GM12878 (cell line): ENCODE results near the gene IMMP2L. TPM values are rescaled to one million over a fixed set of nuclear protein-coding genes. Genes with fewer than 3 reads are reported as not detected.

Source experiments
- ATAC-seq: fragments of 200-7000 bp; cut with Tn5 transposase; 3 replicates; pipeline ENCODE4 v1.9.1; 2020; ENCODE audit warnings: mild to moderate bottlenecking, moderate library complexity
- BruUV-seq: library from RNA; stranded (reverse); fragments of 400-500 nt; replicated peaks from 2 replicates; lab custom pipeline; 2021; lab: Mats Ljungman, UMichigan
- CTCF ChIA-PET: fragments of 300-600 bp; sonication (Branson Sonifier 250); formaldehyde crosslinking; extraction: SDS; loops from one replicate; lab custom pipeline; 2021; ENCODE audit warnings: inconsistent platforms; lab: Yijun Ruan, JAX
- POLR2A ChIA-PET: fragments of 350-600 bp; formaldehyde crosslinking; extraction: SDS; loops from one replicate; lab custom pipeline; 2021; ENCODE audit warnings: inconsistent platforms; lab: Charles Lee
- RAD21 ChIA-PET: fragments of 300-600 bp; sonication (Branson Sonifier 250); formaldehyde crosslinking; loops from one replicate; lab custom pipeline; 2023; ENCODE audit warnings: antibody characterized with exemption; ENCODE audit not compliant: unreplicated experiment; lab: Charles Lee
- SMC1A ChIA-PET: fragments of 300-600 bp; sonication (Branson Sonifier 250); formaldehyde crosslinking; loops from one replicate; lab custom pipeline; 2023; ENCODE audit not compliant: unreplicated experiment, uncharacterized antibody; lab: Charles Lee
- DNase-seq: peaks from one replicate; pipeline ENCODE4 v3.0.0-alpha.2; 2011; ENCODE audit warnings: low read depth, low spot score
- FAIRE-seq: peaks from 3 replicates; lab custom pipeline; 2011; peaks lifted over from hg19 to GRCh38; lab: Jason Lieb, UNC
- H2AFZ ChIP-seq: 2 replicates; pipeline ENCODE4 v1.6.0; 2011; ENCODE audit warnings: low read depth, low read length, control low read depth; ENCODE audit not compliant: control insufficient read depth
- H3K27ac ChIP-seq: 2 replicates; pipeline ENCODE4 v1.5.1; 2011; ENCODE audit warnings: control low read depth; ENCODE audit not compliant: control insufficient read depth, insufficient read depth
- H3K27me3 ChIP-seq, 2 experiments: replicated peaks in 1 of 2; 2 replicates each; pipeline versions ENCODE4 v1.6.0 to v1.6.1; 2011; ENCODE audit warnings: low read length in 1 of 2; ENCODE audit not compliant: control insufficient read depth in 2 of 2, insufficient read depth in 2 of 2
- H3K36me3 ChIP-seq, 2 experiments: 2 replicates each; pipeline ENCODE4 v1.5.1; 2011; ENCODE audit warnings: low read length in 1 of 2; ENCODE audit not compliant: control insufficient read depth in 2 of 2, insufficient read depth in 2 of 2
- H3K4me1 ChIP-seq: 2 replicates; pipeline ENCODE4 v1.6.1; 2011; ENCODE audit warnings: mild to moderate bottlenecking, low read length, moderate library complexity, mixed read lengths; ENCODE audit not compliant: control insufficient read depth, insufficient read depth
- H3K4me2 ChIP-seq: 2 replicates; pipeline ENCODE4 v1.6.0; 2011; ENCODE audit warnings: control low read depth; ENCODE audit not compliant: control insufficient read depth, insufficient read depth
- H3K4me3 ChIP-seq: fragments of 200-600 bp; sonication (generic); 2 replicates; pipeline ENCODE4 v1.5.1; 2016
- H3K79me2 ChIP-seq: 2 replicates; pipeline ENCODE4 v1.6.0; 2011; ENCODE audit warnings: low read length; ENCODE audit not compliant: control insufficient read depth, insufficient read depth
- H3K9ac ChIP-seq: 2 replicates; pipeline ENCODE4 v1.8.0; 2011; ENCODE audit warnings: low read length, control low read depth, mixed read lengths; ENCODE audit not compliant: control insufficient read depth, insufficient read depth
- H3K9me3 ChIP-seq: replicated peaks from 3 replicates; pipeline ENCODE4 v1.5.1; 2011; ENCODE audit warnings: mild to moderate bottlenecking, low read length; ENCODE audit not compliant: control insufficient read depth, insufficient read depth
- H4K20me1 ChIP-seq: 2 replicates; pipeline ENCODE4 v1.6.0; 2011; ENCODE audit not compliant: control insufficient read depth, insufficient read depth
- FOS ChIP-seq: IDR thresholded peaks from 3 replicates; pipeline ENCODE4 v1.6.1; 2011; ENCODE audit warnings: borderline replicate concordance; ENCODE audit not compliant: insufficient read length; ENCODE audit errors: extremely low read depth
- NRF1 ChIP-seq: conservative IDR thresholded peaks from 2 replicates; pipeline ENCODE4 v1.6.1; 2011; ENCODE audit warnings: mild to moderate bottlenecking, low read depth, low read length, improper control_type of control experiment
- PAX8 ChIP-seq: fragments of 450-650 bp; IDR thresholded peaks from 2 replicates; pipeline ENCODE4 v1.6.1; 2017; ENCODE audit warnings: mild to moderate bottlenecking, moderate library complexity
- RBBP5 ChIP-seq: fragments of 200-600 bp; sonication (generic); conservative IDR thresholded peaks from 2 replicates; pipeline ENCODE4 v1.6.1; 2016
- SMAD1 ChIP-seq: fragments of 450-650 bp; IDR thresholded peaks from 2 replicates; pipeline ENCODE4 v1.6.1; 2018; ENCODE audit warnings: mild to moderate bottlenecking, low read depth; ENCODE audit not compliant: partially characterized antibody
- SMARCA5 ChIP-seq: fragments of 450-650 bp; IDR thresholded peaks from 2 replicates; pipeline ENCODE4 v1.6.1; 2017; ENCODE audit warnings: mild to moderate bottlenecking
- ZBTB33 ChIP-seq: fragments of 450-650 bp; IDR thresholded peaks from 2 replicates; pipeline ENCODE4 v1.6.1; 2017; ENCODE audit warnings: mild to moderate bottlenecking
- WGBS: methylation state at CpG from one replicate; pipeline ENCODE4 v1.1.6; 2016; ENCODE audit warnings: low lambda C conversion rate; ENCODE audit not compliant: insufficient replicate concordance, insufficient coverage; ENCODE audit errors: missing lambda C conversion rate; 5-methylcytosine and 5-hydroxymethylcytosine counted together
- in situ Hi-C: fragments of 300-500 bp; cut with MboI; formaldehyde crosslinking; loops from 9 replicates; pipeline ENCODE4 v1.14.3; 2018; ENCODE audit warnings: mixed read lengths
- intact Hi-C: fragments of 100-400 bp; cut with micrococcal nuclease; formaldehyde crosslinking; loops from one replicate; pipeline ENCODE4 v1.14.2; 2022; ENCODE audit not compliant: unreplicated experiment
- polyA plus RNA-seq, 11 experiments: library from polyadenylated mRNA; depleted of rRNA in 4 of 11; unstranded in 6 of 11; stranded (reverse) in 5 of 11; fragments of >200 nt; fragmentation: Nextera tagmentation in 4 of 11; fragmentation: Illumina TruSeq in 1 of 11; extraction: Ambion mirVana in 4 of 11; extraction: Trizol in 1 of 11; gene quantifications; 1 replicate in 1 of 11; 2 replicates in 10 of 11; pipeline versions ENCODE4 v1.2.1 to v1.2.3, GENCODE V29; 2011 to 2016; ENCODE audit warnings: inconsistent platforms in 2 of 11, missing spikeins in 2 of 11, low read depth in 1 of 11
- total RNA-seq, 4 experiments: library from RNA; depleted of rRNA in 3 of 4; stranded (reverse); fragments of >200 nt in 3 of 4; fragmentation: Illumina TruSeq in 1 of 4; extraction: Trizol in 1 of 4; gene quantifications; 2 replicates each; pipeline versions ENCODE4 v1.2.1 to v1.2.3, GENCODE V29; 2013 to 2021

The IMMP2L gene
- total and polyA plus RNA-seq, 10 of the 15 experiments (the other 5 are each of a cell fraction or from before 2014, with no cell fraction given): 12.6 to 46.3 (median 19.6) TPM

DNA sequence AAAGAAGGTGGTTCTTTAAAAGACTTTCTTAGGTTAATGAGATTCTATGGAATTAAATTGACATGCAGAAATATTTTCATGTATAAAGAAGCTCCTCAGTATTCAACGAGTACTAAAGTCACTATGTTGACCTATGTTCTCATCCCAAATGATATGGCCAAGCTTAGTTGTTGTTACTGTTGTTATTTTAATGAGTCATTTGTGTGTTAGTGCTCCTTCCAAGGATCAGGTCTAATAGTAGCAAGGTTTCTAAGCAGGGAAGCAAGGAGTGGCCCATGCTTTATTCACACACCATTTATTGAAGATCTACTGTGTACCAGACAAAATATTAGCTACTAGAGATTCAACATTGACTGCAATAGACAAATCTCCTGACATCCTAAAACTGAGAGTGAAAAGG is 429.5 kb downstream of the IMMP2L start:
- in situ Hi-C loops (no loop called here), intact Hi-C loops (no loop called here)
- H3K9ac ChIP-seq: no peak overlapping the region
- H3K9me3 ChIP-seq: no peaks in the 10 kb centered on the region
- peaks cover 2% of the 10 kb centered on the region; the same call in 1 of the 2 replicates for H3K4me1 ChIP-seq
- no peak overlapping the region for H3K4me2 ChIP-seq
- SMC1A ChIA-PET: interaction anchor here (1.0 to 2.1 kb wide), 5 partner anchors 7 to 103 kb away, joined by 3 to 7 read pairs (median 5); no protein-coding TSS in a partner anchor
- H3K79me2 ChIP-seq: no peaks in the 10 kb centered on the region
- WGBS: 93% methylated on average over 1 of the region's 1 CpG
- RAD21 ChIA-PET: interaction anchor here (2.1 kb wide), 1 partner anchor 40 kb away, joined by 6 read pairs; no protein-coding TSS in a partner anchor
- H4K20me1 ChIP-seq: no peaks in the 10 kb centered on the region
- H2AFZ ChIP-seq: no peak overlapping the region
- no peak for FAIRE-seq
- no peak for TF ChIP-seq FOS
- TF ChIP-seq SMARCA5: no peak
- no peak for TF ChIP-seq ZBTB33
- TF ChIP-seq SMAD1: no peak
- no peak for TF ChIP-seq NRF1
- TF ChIP-seq PAX8: no peak
- no peak for TF ChIP-seq RBBP5
- TF ChIP-seq, all 136 proteins: peak for 0
- BruUV-seq: no TSS peak
- no peak for DNase-seq
- Histone ChIP-seq H3K27ac (no peak overlapping the region), H3K4me3 (no peak overlapping the region), H3K36me3 (no peaks in the 10 kb centered on the region), H3K27me3 (no peaks in the 10 kb centered on the region)
- ATAC-seq: no peak
- CTCF ChIA-PET: interaction anchor here (0.9 to 1.3 kb wide), 2 partner anchors 15 to 189 kb away, joined by 3 read pairs; no protein-coding TSS in a partner anchor
- POLR2A ChIA-PET: no interaction called here
